GM12878 (cell line): Measurements from ENCODE around the gene PSAP. TPM values are rescaled to one million over a fixed set of nuclear protein-coding genes. Genes with fewer than 3 reads are reported as not detected.

Experiments used
- BCL11A ChIP-seq: IDR thresholded peaks from 2 replicates; pipeline ENCODE4 v1.6.1; 2011; ENCODE audit warnings: low read depth, low read length
- CBFB ChIP-seq: IDR thresholded peaks from 2 replicates; pipeline ENCODE4 v1.6.1; 2016; ENCODE audit warnings: antibody characterized with exemption, low read depth
- CBX5 ChIP-seq: sonication (generic); IDR thresholded peaks from 2 replicates; pipeline ENCODE4 v1.6.1; 2016; ENCODE audit warnings: low read depth, moderate library complexity, mild to moderate bottlenecking, inconsistent platforms
- CEBPZ ChIP-seq: fragments of 150-350 bp; IDR thresholded peaks from 2 replicates; pipeline ENCODE4 v1.6.1; 2016; ENCODE audit warnings: low read depth, low read length
- FOXM1 ChIP-seq: IDR thresholded peaks from 2 replicates; pipeline ENCODE4 v1.6.1; 2012; ENCODE audit warnings: low read depth, mild to moderate bottlenecking, inconsistent platforms, low read length, moderate library complexity
- GATAD2B ChIP-seq: fragments of 450-650 bp; conservative IDR thresholded peaks from 2 replicates; pipeline ENCODE4 v1.6.1; 2017; ENCODE audit warnings: low read depth, mild to moderate bottlenecking, moderate library complexity
- HDGF ChIP-seq: fragments of 450-650 bp; IDR thresholded peaks from 2 replicates; pipeline ENCODE4 v1.6.1; 2016; ENCODE audit warnings: antibody characterized with exemption
- IKZF1 ChIP-seq: fragments of 450-650 bp; conservative IDR thresholded peaks from 2 replicates; pipeline ENCODE4 v1.6.1; 2017; ENCODE audit warnings: antibody characterized with exemption, mild to moderate bottlenecking
- KLF5 ChIP-seq: fragments of 450-650 bp; IDR thresholded peaks from 2 replicates; pipeline ENCODE4 v1.6.1; 2014; ENCODE audit warnings: mild to moderate bottlenecking; ENCODE audit not compliant: partially characterized antibody
- LARP7 ChIP-seq: fragments of 450-650 bp; IDR thresholded peaks from 2 replicates; pipeline ENCODE4 v1.6.1; 2017; ENCODE audit warnings: mild to moderate bottlenecking
- MTA3 ChIP-seq: IDR thresholded peaks from 2 replicates; pipeline ENCODE4 v1.6.1; 2012; ENCODE audit warnings: low read length, inconsistent platforms, borderline replicate concordance
- RFX5 ChIP-seq: IDR thresholded peaks from 2 replicates; pipeline ENCODE4 v1.6.1; 2011; ENCODE audit warnings: low read depth, low read length, improper control_type of control experiment
- SP1 ChIP-seq: IDR thresholded peaks from one replicate; pipeline ENCODE4 v1.6.1; 2011; ENCODE audit warnings: low read depth, low read length
- STAT3 ChIP-seq: IDR thresholded peaks from 2 replicates; pipeline ENCODE4 v1.6.1; 2011; ENCODE audit warnings: low read depth, low read length, improper control_type of control experiment
- TBL1XR1 ChIP-seq: IDR thresholded peaks from 2 replicates; pipeline ENCODE4 v1.6.1; 2012; ENCODE audit warnings: low read depth, low read length, improper control_type of control experiment
- USF1 ChIP-seq: IDR thresholded peaks from 2 replicates; pipeline ENCODE4 v1.6.1; 2011; ENCODE audit warnings: borderline replicate concordance, low read depth, mild to moderate bottlenecking, moderate library complexity, mixed read lengths, low read length; ENCODE audit not compliant: insufficient read depth; ENCODE audit errors: extremely low read length
- WRNIP1 ChIP-seq: IDR thresholded peaks from 2 replicates; pipeline ENCODE4 v1.6.1; 2011; ENCODE audit warnings: low read depth, low read length, improper control_type of control experiment, borderline replicate concordance
- ZBTB11 ChIP-seq: fragments of 450-650 bp; formaldehyde crosslinking; IDR thresholded peaks from 2 replicates; pipeline ENCODE4 v1.5.0; 2022; ENCODE audit warnings: mild to moderate bottlenecking, missing genetic modification characterization
- ZNF622 ChIP-seq: fragments of 450-650 bp; IDR thresholded peaks from 2 replicates; pipeline ENCODE4 v1.6.1; 2017; ENCODE audit warnings: mild to moderate bottlenecking, inconsistent platforms
- polyA plus RNA-seq, 11 experiments: library from polyadenylated mRNA; depleted of rRNA in 4 of 11; unstranded in 6 of 11; stranded (reverse) in 5 of 11; fragments of >200 nt; fragmentation: Nextera tagmentation in 4 of 11; fragmentation: Illumina TruSeq in 1 of 11; extraction: Ambion mirVana in 4 of 11; extraction: Trizol in 1 of 11; gene quantifications; 1 replicate in 1 of 11; 2 replicates in 10 of 11; pipeline versions ENCODE4 v1.2.1 to v1.2.3, GENCODE V29; 2011 to 2016; ENCODE audit warnings: inconsistent platforms in 2 of 11, missing spikeins in 2 of 11, low read depth in 1 of 11
- total RNA-seq, 4 experiments: library from RNA; depleted of rRNA in 3 of 4; stranded (reverse); fragments of >200 nt in 3 of 4; fragmentation: Illumina TruSeq in 1 of 4; extraction: Trizol in 1 of 4; gene quantifications; 2 replicates each; pipeline versions ENCODE4 v1.2.1 to v1.2.3, GENCODE V29; 2013 to 2021
- TF ChIP-seq, protein P1 (sequence below): IDR thresholded peaks from 2 replicates; pipeline ENCODE4 v1.6.1; 2011; ENCODE audit warnings: low read depth, low read length, improper control_type of control experiment, borderline replicate concordance
- TF ChIP-seq, protein P2 (sequence below): fragments of 450-650 bp; IDR thresholded peaks from 2 replicates; pipeline ENCODE4 v1.6.1; 2014; ENCODE audit warnings: mild to moderate bottlenecking

The PSAP gene
- total and polyA plus RNA-seq, 10 of the 15 experiments (the other 5 are each of a cell fraction or from before 2014, with no cell fraction given), result 178 to 336 (median 286) TPM

DNA sequence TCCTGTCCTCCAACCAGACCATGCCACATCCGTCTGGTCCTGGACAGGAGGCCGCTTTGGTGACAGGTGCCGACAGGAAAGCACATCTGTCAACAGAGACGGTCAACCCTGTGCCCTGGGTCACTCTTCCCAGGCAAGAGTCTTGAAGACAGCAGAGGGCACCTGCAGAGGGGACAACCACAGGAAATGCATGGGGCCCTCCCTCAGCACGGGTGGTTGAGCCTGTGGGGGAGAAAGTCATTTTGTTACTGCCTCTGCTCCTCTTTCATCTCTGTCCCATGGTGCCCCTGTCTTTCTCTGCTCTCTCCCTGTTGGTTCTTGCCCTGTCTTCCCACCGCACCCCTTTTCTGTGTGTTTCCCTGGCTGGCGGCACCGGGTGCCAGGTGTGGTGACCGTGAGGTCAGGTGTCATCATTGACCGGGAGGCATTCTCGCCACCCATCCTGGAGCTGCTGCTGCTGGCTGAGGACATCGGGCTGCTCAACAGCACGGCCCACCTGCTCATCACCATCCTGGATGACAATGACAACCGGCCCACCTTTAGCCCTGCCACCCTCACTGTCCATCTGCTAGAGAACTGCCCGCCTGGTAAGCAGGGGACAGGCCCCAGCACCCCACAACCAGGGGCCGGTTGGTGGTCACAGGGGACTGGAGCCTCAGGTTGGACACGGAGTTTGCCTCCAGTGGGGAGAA lies 60.2 kb downstream of the PSAP start (continued):
- no peak for TF ChIP-seq CEBPZ
- TF ChIP-seq MTA3, result peak; percentile 29; the same call in 1 of the 2 replicates
- TF ChIP-seq GATAD2B, result no peak
- TF ChIP-seq ZNF622, result no peak
- TF ChIP-seq, protein P1, sequence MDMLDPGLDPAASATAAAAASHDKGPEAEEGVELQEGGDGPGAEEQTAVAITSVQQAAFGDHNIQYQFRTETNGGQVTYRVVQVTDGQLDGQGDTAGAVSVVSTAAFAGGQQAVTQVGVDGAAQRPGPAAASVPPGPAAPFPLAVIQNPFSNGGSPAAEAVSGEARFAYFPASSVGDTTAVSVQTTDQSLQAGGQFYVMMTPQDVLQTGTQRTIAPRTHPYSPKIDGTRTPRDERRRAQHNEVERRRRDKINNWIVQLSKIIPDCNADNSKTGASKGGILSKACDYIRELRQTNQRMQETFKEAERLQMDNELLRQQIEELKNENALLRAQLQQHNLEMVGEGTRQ, result no peak
- TF ChIP-seq, protein P2, sequence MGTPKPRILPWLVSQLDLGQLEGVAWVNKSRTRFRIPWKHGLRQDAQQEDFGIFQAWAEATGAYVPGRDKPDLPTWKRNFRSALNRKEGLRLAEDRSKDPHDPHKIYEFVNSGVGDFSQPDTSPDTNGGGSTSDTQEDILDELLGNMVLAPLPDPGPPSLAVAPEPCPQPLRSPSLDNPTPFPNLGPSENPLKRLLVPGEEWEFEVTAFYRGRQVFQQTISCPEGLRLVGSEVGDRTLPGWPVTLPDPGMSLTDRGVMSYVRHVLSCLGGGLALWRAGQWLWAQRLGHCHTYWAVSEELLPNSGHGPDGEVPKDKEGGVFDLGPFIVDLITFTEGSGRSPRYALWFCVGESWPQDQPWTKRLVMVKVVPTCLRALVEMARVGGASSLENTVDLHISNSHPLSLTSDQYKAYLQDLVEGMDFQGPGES, result no peak
- no peak for TF ChIP-seq RFX5
- TF ChIP-seq SP1, result peak; percentile 26
- no peak for TF ChIP-seq TBL1XR1
- no peak for TF ChIP-seq IKZF1
- TF ChIP-seq FOXM1, result 0 out of 2 replicates have a peak, but pooled peaks have one; percentile 29
- TF ChIP-seq USF1, result no peak
- no peak for TF ChIP-seq WRNIP1
- TF ChIP-seq STAT3, result no peak
- TF ChIP-seq ZBTB11, result no peak
- no peak for TF ChIP-seq LARP7
- TF ChIP-seq CBFB, result no peak
- TF ChIP-seq BCL11A, result peak; percentile 46; the same call in 1 of the 2 replicates
- TF ChIP-seq HDGF, result no peak
- no peak for TF ChIP-seq KLF5
- TF ChIP-seq CBX5, result no peak
